MV-4-11 (cell line): Measurements from ENCODE around the gene ITIH5.

Experiments
- DNase-seq: peaks from one replicate; lab custom pipeline; 2025; lab: John Stamatoyannopoulos, UW

ITIH5 gene

DNA sequence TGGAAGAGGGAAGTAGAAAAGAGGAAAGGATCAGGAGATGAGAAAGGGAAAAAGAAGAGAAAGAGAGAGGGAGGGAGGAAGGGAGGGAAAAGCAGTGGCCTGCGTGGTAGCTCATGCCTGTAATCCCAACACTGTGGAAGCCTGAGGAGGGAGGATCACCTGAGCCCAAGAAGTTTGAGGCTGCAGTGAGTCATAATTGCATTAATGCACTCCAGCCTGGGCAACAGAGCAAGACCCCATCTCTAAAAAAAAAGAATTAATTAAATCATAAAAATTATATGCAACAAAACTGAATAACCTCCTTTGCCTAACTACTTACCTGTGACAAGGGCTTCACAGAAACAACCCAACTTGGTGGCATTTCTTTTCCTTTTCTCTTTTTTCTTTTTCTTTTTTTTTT is 148.1 kb downstream of the ITIH5 start:
- DNase-seq: no peak

DNA sequence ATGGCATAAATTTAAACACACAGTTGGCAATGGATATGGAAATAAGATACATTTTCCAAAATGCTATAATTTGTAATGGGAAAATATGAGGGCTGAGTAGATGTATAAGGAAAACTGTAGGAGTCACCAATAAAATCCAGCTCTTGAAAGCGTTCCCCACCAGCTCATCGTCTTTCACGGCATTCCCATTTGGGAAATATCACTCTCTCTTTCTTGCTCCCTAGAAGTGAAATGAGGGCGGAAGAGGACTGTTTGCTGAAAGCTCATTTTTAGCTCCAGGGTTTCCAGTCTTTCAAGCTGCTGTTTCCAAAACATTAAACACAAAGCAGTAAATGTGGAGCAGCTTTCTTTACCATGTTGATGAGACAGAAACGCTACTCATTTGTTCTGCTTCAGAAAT is 151.3 kb downstream of the ITIH5 start:
- no peak for DNase-seq

DNA sequence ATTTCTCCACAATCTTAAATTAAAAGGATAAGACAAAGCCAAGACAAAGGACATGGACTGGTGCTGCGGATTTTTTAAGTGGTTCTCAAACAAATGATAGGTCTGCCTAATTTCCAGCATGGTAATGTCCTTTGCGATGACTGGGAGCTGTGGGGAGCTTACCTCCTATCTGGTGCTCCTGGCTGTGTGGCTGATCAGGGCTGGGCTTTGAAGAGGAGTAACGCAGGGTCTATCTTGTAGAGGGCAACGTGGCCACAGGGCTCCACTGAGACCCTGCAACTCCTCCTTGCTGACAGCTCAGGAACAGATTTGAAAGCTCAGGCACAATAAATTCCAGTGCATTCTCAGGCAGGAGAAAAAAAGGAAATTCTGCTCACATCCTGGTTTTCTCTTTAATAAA is 152.8 kb downstream of the ITIH5 start:
- DNase-seq: no peak

DNA sequence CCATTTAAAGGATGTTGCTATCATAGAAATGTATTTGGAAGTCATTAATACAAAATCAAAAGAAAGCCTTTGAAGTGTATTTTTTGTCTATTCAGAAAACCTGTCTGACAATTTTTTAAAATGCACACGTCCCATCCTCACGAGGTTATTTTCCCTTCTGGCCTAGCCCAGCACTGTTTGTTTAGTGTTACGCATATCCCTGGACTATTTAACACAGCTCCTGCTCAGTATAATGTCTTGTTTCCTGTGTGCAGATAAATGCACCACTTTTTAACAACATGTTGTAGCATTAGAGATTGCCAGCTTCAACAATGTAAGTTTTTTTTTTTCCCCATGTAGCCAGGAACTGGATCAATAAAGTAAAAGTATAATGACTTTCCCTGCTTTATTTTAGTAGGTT is 153.3 kb downstream of the ITIH5 start:
- no peak for DNase-seq

DNA sequence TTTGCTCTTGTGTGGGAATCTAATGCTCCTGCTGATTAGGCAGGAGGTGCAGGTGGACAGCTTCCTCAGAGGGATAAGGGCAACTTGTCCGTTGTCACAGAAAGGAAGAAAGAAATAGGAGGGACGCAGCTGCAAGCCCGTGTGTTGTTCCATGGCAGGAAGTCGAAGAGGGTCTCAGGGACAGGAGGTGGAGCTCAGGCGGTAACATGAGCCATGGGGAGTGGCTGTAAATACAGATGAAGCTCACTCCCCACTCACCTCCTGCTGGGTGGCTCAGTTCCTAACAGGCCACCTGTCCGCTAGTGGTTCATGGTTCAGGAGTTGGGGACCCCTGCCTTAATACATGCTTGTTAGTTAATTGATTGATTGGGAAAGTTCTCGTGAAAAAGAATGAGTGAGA is 154.3 kb downstream of the ITIH5 start:
- no peak for DNase-seq

DNA sequence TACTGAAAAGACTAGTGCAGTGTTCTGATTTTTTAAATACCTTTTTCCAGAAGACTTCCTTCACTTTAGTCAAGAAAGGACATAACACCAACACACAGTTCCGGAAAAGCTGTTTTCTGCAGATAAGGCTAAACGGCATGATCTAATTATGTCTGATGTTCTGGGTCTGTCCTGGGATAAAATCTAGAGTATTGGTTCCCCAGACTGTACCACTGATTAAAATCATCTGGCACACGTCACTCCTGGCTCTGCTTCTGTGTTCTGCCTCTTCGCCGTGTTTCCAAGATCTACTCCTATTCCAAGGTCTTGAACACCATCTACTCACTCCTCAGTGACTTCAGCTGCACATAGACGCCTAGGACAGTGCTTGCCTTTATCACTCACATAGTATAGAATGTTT is 155.2 kb downstream of the ITIH5 start:
- DNase-seq: no peak
